Suprapubic skin (tissue), 4 donors: ENCODE measurements around the gene WIPF3. TPM values are rescaled to one million over a fixed set of nuclear protein-coding genes. Genes with fewer than 3 reads are reported as not detected.

Experiments used
- DNase-seq, 2 donors: peaks; one replicate each; pipeline ENCODE4 v3.0.0-alpha.2; 2019; ENCODE audit warnings: low spot score in 2 of 2
- H3K27ac ChIP-seq: fragments of 200-600 bp; sonication (generic); one replicate; pipeline ENCODE4 v1.5.1; 2019
- H3K27me3 ChIP-seq: fragments of 200-600 bp; sonication (generic); one replicate; pipeline ENCODE4 v1.5.1; 2019
- H3K36me3 ChIP-seq: fragments of 200-600 bp; sonication (generic); one replicate; pipeline ENCODE4 v1.5.1; 2019
- H3K4me1 ChIP-seq: fragments of 200-600 bp; sonication (generic); one replicate; pipeline ENCODE4 v1.5.1; 2019
- H3K4me3 ChIP-seq: fragments of 200-600 bp; sonication (generic); one replicate; pipeline ENCODE4 v1.5.1; 2019; ENCODE audit warnings: mild to moderate bottlenecking
- H3K9me3 ChIP-seq: fragments of 200-600 bp; sonication (generic); one replicate; pipeline ENCODE4 v1.5.1; 2019
- CTCF ChIP-seq, 2 donors: fragments of 200-600 bp in 1 of 2; fragments of 450-650 bp in 1 of 2; sonication (generic) in 1 of 2; IDR thresholded peaks; one replicate each; pipeline ENCODE4 v1.5.1; 2016 to 2019; ENCODE audit warnings: antibody characterized with exemption in 2 of 2, mild to moderate bottlenecking in 1 of 2, moderate library complexity in 1 of 2
- EP300 ChIP-seq: sonication (generic); formaldehyde crosslinking; IDR thresholded peaks from one replicate; pipeline ENCODE4 v1.6.1; 2017; ENCODE audit warnings: antibody characterized with exemption
- POLR2A ChIP-seq, 2 donors: fragments of 450-650 bp; IDR thresholded peaks; one replicate each; pipeline ENCODE4 v1.6.1; 2017; ENCODE audit warnings: antibody characterized with exemption in 2 of 2, mild to moderate bottlenecking in 2 of 2, moderate library complexity in 2 of 2
- POLR2AphosphoS5 ChIP-seq, 3 donors: sonication (generic); formaldehyde crosslinking; IDR thresholded peaks; one replicate each; pipeline ENCODE4 v1.6.1; 2017; ENCODE audit warnings: antibody characterized with exemption in 3 of 3
- WGBS: methylation state at CpG from one replicate; pipeline ENCODE4 v1.1.5; 2018; 5-methylcytosine and 5-hydroxymethylcytosine counted together
- total RNA-seq, 4 donors: library from RNA; depleted of rRNA; stranded (reverse); fragments of >200 nt; gene quantifications; one replicate each; pipeline ENCODE4 v1.1.0, GENCODE V29; 2016

WIPF3 gene
- total RNA-seq, 4 donors from 2014 or later, result 0.30 to 1.4 (median 0.58) TPM

DNA sequence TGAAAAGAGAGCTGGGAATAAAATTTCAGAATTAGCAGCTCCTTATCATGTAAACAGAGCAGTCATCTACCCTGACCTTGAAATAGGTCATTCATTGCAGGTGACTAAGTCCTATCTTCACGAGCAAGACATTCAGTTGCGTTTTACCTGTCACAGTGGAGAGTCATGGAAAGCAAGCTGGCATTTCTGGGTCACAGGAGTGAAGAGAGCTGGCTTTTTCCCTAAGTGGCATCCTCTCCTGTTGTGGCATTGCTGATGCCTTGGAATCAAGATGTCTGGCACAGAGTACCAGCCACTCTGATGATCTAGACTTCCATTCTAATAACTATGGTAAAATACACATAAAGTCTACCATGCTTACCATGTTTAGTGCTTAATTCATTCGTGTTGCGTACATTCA lies 112.5 kb downstream of the WIPF3 start:
- WGBS, result 83% methylated on average over 4 of the region's 4 CpGs
- no peaks in the 10 kb centered on the region for H3K4me1 ChIP-seq

DNA sequence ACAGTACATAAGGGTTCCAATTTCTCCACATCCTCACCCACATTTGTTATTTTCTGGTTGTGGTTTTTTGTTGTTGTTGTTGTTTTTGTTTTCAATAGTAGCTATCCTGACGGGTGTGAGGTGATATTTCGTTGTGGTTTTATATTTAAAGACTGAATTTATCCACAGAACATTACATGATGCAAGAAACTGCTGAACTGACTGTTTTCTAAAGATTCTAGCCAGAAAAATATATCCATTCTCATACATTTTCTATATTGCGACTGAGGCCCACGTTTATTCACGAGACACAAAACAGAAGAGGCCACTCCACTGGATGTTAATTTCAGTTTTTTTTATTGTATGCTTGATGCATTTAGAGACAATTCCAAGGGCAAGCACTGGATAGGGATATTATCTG lies 113.5 kb downstream of the WIPF3 start:
- H3K36me3 ChIP-seq, result peaks cover 8% of the 10 kb centered on the region
- WGBS, result 94% methylated on average over 5 of the region's 5 CpGs
- no peaks in the 10 kb centered on the region for H3K4me1 ChIP-seq
- H3K4me3 ChIP-seq, result no peak overlapping the region
- no peaks in the 10 kb centered on the region for H3K9me3 ChIP-seq
- DNase-seq, result no peak
- no peak for TF ChIP-seq POLR2A (IDR thresholded peaks at IDR 0.05)
- no peak for TF ChIP-seq EP300
- no peak overlapping the region for H3K27ac ChIP-seq
- H3K27me3 ChIP-seq, result no peaks in the 10 kb centered on the region

More for the DNA sequence above, 112.5 kb downstream of the WIPF3 start:
- Histone ChIP-seq H3K27me3 (no peaks in the 10 kb centered on the region), H3K9me3 (no peaks in the 10 kb centered on the region), H3K36me3 (peaks cover 8% of the 10 kb centered on the region), H3K27ac (no peak overlapping the region), H3K4me3 (no peak overlapping the region)
- no peak for DNase-seq
- TF ChIP-seq EP300 (no peak), CTCF (IDR thresholded peaks at IDR 0.05) (no peak), POLR2A (IDR thresholded peaks at IDR 0.05) (no peak), POLR2AphosphoS5 (IDR thresholded peaks at IDR 0.05) (no peak)

- H3K27ac ChIP-seq, result no peak overlapping the region
- DNase-seq, result no peak
- no peaks in the 10 kb centered on the region for H3K27me3 ChIP-seq
- H3K9me3 ChIP-seq, result no peaks in the 10 kb centered on the region
- TF ChIP-seq EP300, result no peak
- no peak overlapping the region for H3K4me3 ChIP-seq
- no peaks in the 10 kb centered on the region for H3K4me1 ChIP-seq
- WGBS, result 84% methylated on average over 5 of the region's 5 CpGs
- peaks cover 8% of the 10 kb centered on the region for H3K36me3 ChIP-seq
Observed at GRCh38 chr7:29920491-29920890, 114.2 kb downstream of the WIPF3 start.

DNA sequence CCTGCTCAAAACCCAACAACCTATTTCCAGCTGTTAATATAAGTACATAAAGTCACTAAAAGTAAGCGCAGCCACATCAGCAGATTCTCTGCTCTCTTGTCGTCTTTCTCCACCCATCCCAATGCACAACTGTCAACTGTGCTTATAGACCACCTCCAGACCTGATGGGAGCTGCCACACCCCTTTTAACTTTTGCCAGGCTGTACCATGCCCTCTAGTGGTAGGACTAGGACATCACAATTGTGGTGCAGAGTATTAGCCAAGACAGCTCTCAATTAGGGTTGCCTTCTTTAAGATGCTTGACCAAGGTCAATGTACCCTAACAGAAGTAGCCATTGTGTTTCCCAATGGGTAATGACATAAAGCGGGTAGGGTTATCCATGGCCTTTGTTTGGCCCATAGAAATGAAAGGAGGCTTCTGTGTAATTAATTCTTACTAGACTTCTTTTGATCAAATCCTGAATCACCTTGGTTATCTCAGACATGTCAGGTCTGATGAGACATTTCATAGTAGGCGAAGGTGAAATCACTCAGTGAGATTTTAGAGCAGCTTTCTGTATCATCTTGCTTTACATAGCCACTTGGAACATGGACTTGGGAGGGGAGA lies 115.2 kb downstream of the WIPF3 start:
- no peaks in the 10 kb centered on the region for H3K9me3 ChIP-seq
- WGBS, result 52% methylated on average over 4 of the region's 4 CpGs
- peaks cover 8% of the 10 kb centered on the region for H3K36me3 ChIP-seq
- no peaks in the 10 kb centered on the region for H3K4me1 ChIP-seq
- no peak overlapping the region for H3K27ac ChIP-seq
- TF ChIP-seq POLR2AphosphoS5 (IDR thresholded peaks at IDR 0.05) (no peak), EP300 (no peak), CTCF (IDR thresholded peaks at IDR 0.05) (peak; percentile 73 to 82)
- no peak for DNase-seq
- H3K4me3 ChIP-seq, result no peak overlapping the region
- no peaks in the 10 kb centered on the region for H3K27me3 ChIP-seq

DNA sequence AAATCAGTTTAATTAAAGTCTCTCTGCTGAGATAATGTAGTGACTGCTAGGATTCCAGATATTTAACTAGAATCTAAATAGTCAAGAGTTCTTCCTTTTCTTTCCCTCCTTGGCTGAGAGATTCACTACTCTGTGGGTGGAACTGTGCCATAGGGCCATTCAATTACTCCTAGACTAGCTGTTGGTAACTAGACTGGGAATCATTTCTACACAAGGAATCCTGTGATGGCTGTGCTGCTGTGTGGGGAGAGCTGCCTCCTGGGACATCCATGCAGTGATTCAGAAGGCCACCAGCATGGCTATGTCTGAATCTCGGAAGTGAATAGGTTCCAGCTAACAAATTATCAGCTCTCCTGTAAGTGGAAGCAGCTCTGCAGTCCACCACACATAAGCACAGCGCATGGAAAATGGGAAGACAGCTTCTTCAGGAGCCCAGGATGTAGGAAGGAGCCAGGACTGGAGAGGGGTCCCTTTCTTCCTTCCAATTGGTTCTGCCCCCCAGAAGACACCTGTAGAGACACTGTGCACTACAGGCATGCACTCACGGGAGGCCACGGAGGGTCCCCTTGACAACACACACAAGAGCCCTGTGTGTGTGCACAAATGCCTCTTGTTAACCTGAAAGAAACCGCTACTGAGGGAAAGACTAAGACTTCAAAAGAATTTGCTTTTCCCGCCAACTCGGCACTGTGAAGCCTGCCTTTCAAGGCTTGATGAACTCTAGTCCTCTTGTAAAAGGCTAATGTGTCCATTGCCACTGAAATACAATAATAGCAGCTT lies 116.8 kb downstream of the WIPF3 start:
- H3K36me3 ChIP-seq, result peaks cover 8% of the 10 kb centered on the region
- no peaks in the 10 kb centered on the region for H3K4me1 ChIP-seq
- no peak for DNase-seq

More for the DNA sequence above, 116.8 kb downstream of the WIPF3 start:
- Histone ChIP-seq H3K4me3 (no peak overlapping the region), H3K27me3 (no peaks in the 10 kb centered on the region), H3K27ac (no peak overlapping the region), H3K9me3 (no peaks in the 10 kb centered on the region)
- WGBS, result 85% methylated on average over 6 of the region's 7 CpGs
- no peak for TF ChIP-seq CTCF (IDR thresholded peaks at IDR 0.05)
- TF ChIP-seq POLR2AphosphoS5 (IDR thresholded peaks at IDR 0.05), result no peak
- TF ChIP-seq EP300, result no peak
- TF ChIP-seq POLR2A (IDR thresholded peaks at IDR 0.05), result no peak
